Panc1 (cell line): ENCODE data around the gene TLE7. TPM values are rescaled to one million over a fixed set of nuclear protein-coding genes. Genes with fewer than 3 reads are reported as not detected.

Experiments used
- ATAC-seq: fragments of 200-7000 bp; cut with Tn5 transposase; 2 replicates; pipeline ENCODE4 v1.9.1; 2020; ENCODE audit warnings: mild to moderate bottlenecking, moderate library complexity
- BruUV-seq: library from RNA; stranded (reverse); fragments of 400-500 nt; replicated peaks from 2 replicates; lab custom pipeline; 2021; lab: Mats Ljungman, UMichigan
- CTCF ChIA-PET: fragments of 300-600 bp; sonication (Branson Sonifier 250); formaldehyde crosslinking; loops from one replicate; lab custom pipeline; 2022; ENCODE audit warnings: antibody characterized with exemption; lab: Charles Lee
- POLR2A ChIA-PET: fragments of 300-600 bp; sonication (Branson Sonifier 250); formaldehyde crosslinking; loops from one replicate; lab custom pipeline; 2022; ENCODE audit warnings: antibody characterized with exemption; lab: Charles Lee
- DNase-seq: peaks from one replicate; pipeline ENCODE4 v3.0.0-alpha.2; 2010; ENCODE audit warnings: low read depth, low spot score
- H3K27ac ChIP-seq: 2 replicates; pipeline ENCODE4 v1.5.1; 2011; ENCODE audit warnings: mild to moderate bottlenecking, low read length, inconsistent platforms
- H3K27me3 ChIP-seq: fragments of 200-500 bp; sonication (Bioruptor generic); 2 replicates; pipeline ENCODE4 v1.6.0; 2014; ENCODE audit warnings: low read length, inconsistent platforms; ENCODE audit not compliant: control insufficient read depth, insufficient read depth
- H3K36me3 ChIP-seq: fragments of 200-500 bp; sonication (Bioruptor generic); 2 replicates; pipeline ENCODE4 v1.5.1; 2014; ENCODE audit warnings: inconsistent platforms, mild to moderate bottlenecking, low read length, moderate library complexity; ENCODE audit not compliant: control insufficient read depth, insufficient read depth
- H3K4me1 ChIP-seq: 2 replicates; pipeline ENCODE4 v1.5.1; 2011; ENCODE audit warnings: inconsistent platforms, mild to moderate bottlenecking, low read length, moderate library complexity; ENCODE audit not compliant: control insufficient read depth, insufficient read depth
- H3K4me3 ChIP-seq, 2 experiments: 2 replicates each; pipeline ENCODE4 v1.5.1; 2011 to 2012; ENCODE audit warnings: low read depth in 2 of 2, low read length in 2 of 2, mild to moderate bottlenecking in 2 of 2, inconsistent platforms in 1 of 2, moderate library complexity in 1 of 2
- H3K9me3 ChIP-seq: fragments of 200-500 bp; sonication (Bioruptor generic); 2 replicates; pipeline ENCODE4 v1.5.1; 2014; ENCODE audit warnings: low read depth, mild to moderate bottlenecking, inconsistent platforms, low read length, moderate library complexity; ENCODE audit not compliant: control insufficient read depth, insufficient read depth
- CTCF ChIP-seq: fragments of 450-650 bp; IDR thresholded peaks from 2 replicates; pipeline ENCODE4 v1.5.1; 2017; ENCODE audit warnings: mild to moderate bottlenecking
- POLR2AphosphoS5 ChIP-seq: IDR thresholded peaks from 2 replicates; pipeline ENCODE4 v1.6.1; 2012; ENCODE audit warnings: mild to moderate bottlenecking, low read depth, low read length, moderate library complexity
- REST ChIP-seq, 2 experiments: IDR thresholded peaks; 2 replicates each; pipeline ENCODE4 v1.6.1; 2011 to 2012; ENCODE audit warnings: low read depth in 2 of 2, control low read depth in 1 of 2, low read length in 1 of 2, mild to moderate bottlenecking in 1 of 2, moderate library complexity in 1 of 2; ENCODE audit not compliant: insufficient read depth in 1 of 2
- SIN3A ChIP-seq: IDR thresholded peaks from 2 replicates; pipeline ENCODE4 v1.6.1; 2012; ENCODE audit warnings: low read depth, mild to moderate bottlenecking, low read length, moderate library complexity, borderline replicate concordance; ENCODE audit not compliant: insufficient read depth
- TCF7L2 ChIP-seq: IDR thresholded peaks from 2 replicates; pipeline ENCODE4 v1.6.1; 2011; ENCODE audit warnings: mild to moderate bottlenecking, low read depth, low read length, inconsistent platforms
- in situ Hi-C: cut with HindIII; loops from 2 replicates; pipeline ENCODE4 v1.10.0; 2016; ENCODE audit warnings: low sequenced_read_pairs, low pct_unique_long_range_greater_than_20kb
- intact Hi-C: fragments of 100-400 bp; cut with micrococcal nuclease; formaldehyde crosslinking; loops from one replicate; pipeline ENCODE4 v1.10.0; 2022; ENCODE audit not compliant: unreplicated experiment
- total RNA-seq: library from RNA; stranded (reverse); gene quantifications from one replicate; pipeline ENCODE4 v1.2.1, GENCODE V29; 2021; ENCODE audit not compliant: unreplicated experiment

Gene TLE7
- total RNA-seq, 1 experiment from 2014 or later: not detected

- intact Hi-C loops: no loop called here
- Histone ChIP-seq H3K4me1 (peaks cover 4% of the 10 kb centered on the region; the same call in 1 of the 2 replicates), H3K27ac (no peak overlapping the region), H3K9me3 (no peaks in the 10 kb centered on the region), H3K36me3 (no peaks in the 10 kb centered on the region), H3K27me3 (no peaks in the 10 kb centered on the region), H3K4me3 (no peak overlapping the region)
- no peak for TF ChIP-seq TCF7L2
- TF ChIP-seq CTCF: no peak
- no peak for TF ChIP-seq REST (IDR thresholded peaks at IDR 0.05; ENCODE audit: insufficient read depth in 1 of 2, low read depth in 2 of 2, low read length in 1 of 2)
- no peak for TF ChIP-seq SIN3A
- no peak for TF ChIP-seq POLR2AphosphoS5
- ChIA-PET POLR2A (no interaction called here), CTCF (no interaction called here)
- DNase-seq (no peak), ATAC-seq (no peak)
- no TSS peak for BruUV-seq
- in situ Hi-C loops: no loop called here
Measured at GRCh38 chr16:71424626-71425025, 17.2 kb downstream of the TLE7 start.

GRCh38 chr16:71423865-71424264, 18.0 kb downstream of the TLE7 start:
- intact Hi-C loops (no loop called here), in situ Hi-C loops (no loop called here)
- ATAC-seq: no peak
- no peak overlapping the region for H3K4me3 ChIP-seq
- no peaks in the 10 kb centered on the region for H3K36me3 ChIP-seq
- TF ChIP-seq POLR2AphosphoS5 (no peak), CTCF (no peak), TCF7L2 (no peak), REST (IDR thresholded peaks at IDR 0.05; ENCODE audit: insufficient read depth in 1 of 2, low read depth in 2 of 2, low read length in 1 of 2) (no peak), SIN3A (no peak)
- POLR2A ChIA-PET: no interaction called here
- no peaks in the 10 kb centered on the region for H3K9me3 ChIP-seq
- H3K27me3 ChIP-seq: no peaks in the 10 kb centered on the region
- no peak overlapping the region for H3K27ac ChIP-seq
- no TSS peak for BruUV-seq
- CTCF ChIA-PET: no interaction called here
- no peak for DNase-seq
- peaks cover 4% of the 10 kb centered on the region; the same call in 1 of the 2 replicates for H3K4me1 ChIP-seq
